Mucosa of descending colon (tissue), 3 donors: ENCODE measurements around the gene FUOM. TPM values are rescaled to one million over a fixed set of nuclear protein-coding genes. Genes with fewer than 3 reads are reported as not detected.
A peak's percentile ranks its signal among the peaks of the same experiment; 100 is the strongest.

Source experiments
- ATAC-seq: fragments of 200-7000 bp; cut with Tn5 transposase; one replicate; pipeline ENCODE4 v1.9.1; 2020; ENCODE audit warnings: mild to moderate bottlenecking, moderate library complexity
- DNase-seq, 3 donors: peaks; one replicate each; pipeline ENCODE4 v3.0.0-alpha.2; 2020
- H3K36me3 ChIP-seq: fragments of 200-600 bp; one replicate; pipeline ENCODE4 v1.8.0; 2021; ENCODE audit warnings: low read depth, mild to moderate bottlenecking
- H3K4me1 ChIP-seq: fragments of 200-600 bp; one replicate; pipeline ENCODE4 v1.8.0; 2021; ENCODE audit warnings: low read depth, mild to moderate bottlenecking
- H3K4me3 ChIP-seq: fragments of 200-600 bp; one replicate; pipeline ENCODE4 v1.8.0; 2021; ENCODE audit warnings: mild to moderate bottlenecking
- H3K9me3 ChIP-seq: fragments of 200-600 bp; one replicate; pipeline ENCODE4 v1.8.0; 2021; ENCODE audit warnings: mild to moderate bottlenecking
- intact Hi-C, 2 donors: fragments of 100-400 bp; cut with DNase I in 1 of 2; cut with micrococcal nuclease in 1 of 2; formaldehyde crosslinking; loops; one replicate each; pipeline versions ENCODE4 v1.11.0 to v1.11.1; 2022; cut with DNase I, micrococcal nuclease
- total RNA-seq, 3 donors: library from RNA; stranded (reverse); fragmentation: NEBNext Ultra II Directional in 2 of 3; extraction: Animal tissue kit (Norgen Biotek cat#: 25700) in 2 of 3; gene quantifications; one replicate each; pipeline versions ENCODE4 v1.2.1 to v1.2.4, GENCODE V29; 2021 to 2023
- TF ChIP-seq, protein P1 (sequence below): fragments of 200-600 bp; IDR thresholded peaks from one replicate; pipeline ENCODE4 v1.8.0; 2022; ENCODE audit warnings: antibody characterized with exemption, mild to moderate bottlenecking
- donor health status: DM: no; HTN: no; CAD: no; lungs with moderate emphysema.
- donor health status: DM: no; HTN: no; CAD: no.
- donor health status: DM: no; HTN: yes; CAD: no.

The FUOM gene
- total RNA-seq, 3 donors from 2014 or later: 13.5 to 22.2 (median 18.8) TPM

DNA sequence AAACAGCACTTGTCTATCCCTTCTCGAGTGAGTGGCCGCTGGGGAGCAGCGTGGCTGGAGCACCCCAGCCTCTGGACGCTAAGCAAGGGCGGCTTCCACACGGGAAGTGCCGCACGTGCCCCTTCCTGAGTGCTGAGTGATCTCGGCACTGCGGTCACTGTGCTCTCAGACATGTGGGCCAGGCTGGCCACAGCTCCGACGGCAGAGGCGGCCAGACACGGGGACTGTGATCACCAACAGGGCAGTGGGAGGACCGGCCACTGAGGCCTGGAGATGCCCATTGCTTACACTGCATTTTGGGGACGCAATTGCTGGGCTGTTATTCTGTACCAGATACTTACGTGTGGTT is 8.3 kb upstream of the FUOM start:
- H3K4me1 ChIP-seq: peaks cover 12% of the 10 kb centered on the region
- intact Hi-C loops: no loop called here
- no peak overlapping the region for H3K4me3 ChIP-seq
- ATAC-seq (no peak), DNase-seq (peak in 1 of 3 donors; percentile 23)
- no peaks in the 10 kb centered on the region for H3K9me3 ChIP-seq
- peaks cover 5% of the 10 kb centered on the region for H3K36me3 ChIP-seq
- TF ChIP-seq, protein P1, sequence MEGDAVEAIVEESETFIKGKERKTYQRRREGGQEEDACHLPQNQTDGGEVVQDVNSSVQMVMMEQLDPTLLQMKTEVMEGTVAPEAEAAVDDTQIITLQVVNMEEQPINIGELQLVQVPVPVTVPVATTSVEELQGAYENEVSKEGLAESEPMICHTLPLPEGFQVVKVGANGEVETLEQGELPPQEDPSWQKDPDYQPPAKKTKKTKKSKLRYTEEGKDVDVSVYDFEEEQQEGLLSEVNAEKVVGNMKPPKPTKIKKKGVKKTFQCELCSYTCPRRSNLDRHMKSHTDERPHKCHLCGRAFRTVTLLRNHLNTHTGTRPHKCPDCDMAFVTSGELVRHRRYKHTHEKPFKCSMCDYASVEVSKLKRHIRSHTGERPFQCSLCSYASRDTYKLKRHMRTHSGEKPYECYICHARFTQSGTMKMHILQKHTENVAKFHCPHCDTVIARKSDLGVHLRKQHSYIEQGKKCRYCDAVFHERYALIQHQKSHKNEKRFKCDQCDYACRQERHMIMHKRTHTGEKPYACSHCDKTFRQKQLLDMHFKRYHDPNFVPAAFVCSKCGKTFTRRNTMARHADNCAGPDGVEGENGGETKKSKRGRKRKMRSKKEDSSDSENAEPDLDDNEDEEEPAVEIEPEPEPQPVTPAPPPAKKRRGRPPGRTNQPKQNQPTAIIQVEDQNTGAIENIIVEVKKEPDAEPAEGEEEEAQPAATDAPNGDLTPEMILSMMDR: no peak

DNA sequence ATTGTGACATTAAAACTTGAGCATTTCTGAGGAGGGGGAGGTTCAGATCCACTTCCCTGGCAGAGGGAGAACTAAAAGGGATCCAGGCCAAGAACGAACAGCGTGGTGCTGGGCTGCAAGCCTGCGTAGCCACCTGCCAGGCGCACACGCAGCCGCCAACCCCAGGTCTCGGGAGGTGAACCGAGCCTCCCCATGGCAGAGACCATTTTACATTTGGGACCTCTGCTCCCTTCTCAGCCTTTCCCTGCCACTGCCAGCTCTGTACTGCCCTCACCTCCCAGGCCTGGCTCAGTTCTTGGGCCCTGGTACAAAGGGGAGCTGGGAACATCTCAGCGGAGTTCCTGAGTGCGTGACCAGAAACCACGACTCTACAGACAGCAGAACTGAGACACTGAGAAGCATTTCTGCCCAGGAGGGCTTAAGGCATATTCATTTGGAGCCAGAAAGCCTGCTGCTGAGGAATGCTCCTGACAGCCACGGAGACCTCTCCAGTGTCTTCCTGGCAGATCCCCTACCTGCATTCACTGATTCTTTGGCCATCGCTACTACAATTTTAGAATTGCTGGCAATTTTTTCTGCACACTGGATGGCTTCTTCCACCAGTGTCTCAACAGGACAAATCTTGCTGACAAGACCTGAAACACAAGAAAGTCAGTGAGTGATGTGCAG is 7.8 kb upstream of the FUOM start:
- DNase-seq (peak in 1 of 3 donors; percentile 24), ATAC-seq (no peak)
- Histone ChIP-seq H3K36me3 (peaks cover 5% of the 10 kb centered on the region), H3K9me3 (no peaks in the 10 kb centered on the region), H3K4me1 (peaks cover 12% of the 10 kb centered on the region), H3K4me3 (no peak overlapping the region)
- intact Hi-C loops: no loop called here
- TF ChIP-seq, protein P1: no peak

DNA sequence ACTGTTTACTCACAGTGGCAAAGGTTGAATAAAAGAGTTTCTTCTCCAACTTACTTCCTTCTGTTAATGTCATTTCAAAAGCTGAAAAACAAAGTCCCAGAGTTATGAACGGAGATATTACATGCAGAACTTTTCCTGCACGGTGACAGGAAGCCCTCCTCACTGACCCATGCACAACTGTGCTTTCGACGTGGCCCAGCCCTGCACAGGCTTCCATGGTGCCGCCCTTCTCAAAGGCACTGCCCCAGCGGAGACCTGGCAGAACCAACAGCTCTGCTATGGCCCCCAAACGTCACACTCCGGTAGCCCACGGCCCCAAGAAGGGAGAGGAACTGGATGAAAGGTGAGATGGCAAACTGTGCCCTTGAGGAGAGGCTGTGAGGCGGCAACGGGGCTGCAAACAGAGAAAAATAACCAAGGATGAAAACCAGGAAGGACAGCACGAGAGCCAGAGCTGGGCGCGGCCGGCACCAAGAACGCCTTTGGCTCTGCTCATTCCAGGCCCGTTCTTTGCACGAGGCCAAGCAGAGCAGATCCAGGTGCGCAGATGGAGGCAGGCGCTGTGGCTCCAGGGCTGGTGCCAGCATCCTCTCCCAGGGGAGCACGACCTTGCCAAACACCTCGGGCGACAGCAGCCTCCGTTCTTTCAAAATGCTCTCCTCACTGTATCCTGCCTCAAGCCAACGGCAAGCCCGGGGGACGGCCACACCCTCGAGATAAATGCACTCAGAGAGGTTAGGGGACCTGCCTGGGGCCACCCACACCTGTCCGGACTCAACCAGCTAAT is 7.0 kb upstream of the FUOM start:
- TF ChIP-seq, protein P1: no peak
- intact Hi-C loops: no loop called here
- ATAC-seq: peak; percentile 77

DNA sequence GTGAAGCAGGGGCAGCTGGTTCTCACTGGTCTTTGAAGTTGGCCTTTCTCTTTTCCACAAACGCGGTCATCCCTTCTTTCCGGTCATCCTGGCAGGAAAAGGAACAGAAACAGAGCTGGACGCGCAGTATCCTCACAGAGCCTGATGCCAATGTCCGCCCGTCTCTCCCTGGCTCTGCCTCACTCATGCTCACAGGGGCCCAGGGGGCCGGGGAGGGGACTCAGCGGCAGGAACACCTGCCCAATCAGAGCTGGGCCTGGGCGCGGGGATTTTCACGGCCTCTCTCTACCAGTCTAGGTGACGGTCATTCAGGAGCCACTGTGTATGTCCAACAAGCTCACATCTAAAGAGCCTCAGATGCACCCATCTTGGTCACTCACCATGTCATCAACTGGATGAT is 5.0 kb upstream of the FUOM start:
- intact Hi-C loops: no loop called here
- Histone ChIP-seq H3K4me3 (no peak overlapping the region), H3K4me1 (peaks cover 20% of the 10 kb centered on the region), H3K36me3 (no peaks in the 10 kb centered on the region), H3K9me3 (no peaks in the 10 kb centered on the region)
- DNase-seq (no peak), ATAC-seq (no peak)
- TF ChIP-seq, protein P1: no peak

More for the DNA sequence above, 7.0 kb upstream of the FUOM start:
- H3K9me3 ChIP-seq: no peaks in the 10 kb centered on the region
- H3K4me3 ChIP-seq: no peak overlapping the region
- H3K36me3 ChIP-seq: peaks cover 2% of the 10 kb centered on the region
- peak in 2 of 3 donors; percentile 56 to 69 for DNase-seq
- H3K4me1 ChIP-seq: peaks cover 16% of the 10 kb centered on the region

DNA sequence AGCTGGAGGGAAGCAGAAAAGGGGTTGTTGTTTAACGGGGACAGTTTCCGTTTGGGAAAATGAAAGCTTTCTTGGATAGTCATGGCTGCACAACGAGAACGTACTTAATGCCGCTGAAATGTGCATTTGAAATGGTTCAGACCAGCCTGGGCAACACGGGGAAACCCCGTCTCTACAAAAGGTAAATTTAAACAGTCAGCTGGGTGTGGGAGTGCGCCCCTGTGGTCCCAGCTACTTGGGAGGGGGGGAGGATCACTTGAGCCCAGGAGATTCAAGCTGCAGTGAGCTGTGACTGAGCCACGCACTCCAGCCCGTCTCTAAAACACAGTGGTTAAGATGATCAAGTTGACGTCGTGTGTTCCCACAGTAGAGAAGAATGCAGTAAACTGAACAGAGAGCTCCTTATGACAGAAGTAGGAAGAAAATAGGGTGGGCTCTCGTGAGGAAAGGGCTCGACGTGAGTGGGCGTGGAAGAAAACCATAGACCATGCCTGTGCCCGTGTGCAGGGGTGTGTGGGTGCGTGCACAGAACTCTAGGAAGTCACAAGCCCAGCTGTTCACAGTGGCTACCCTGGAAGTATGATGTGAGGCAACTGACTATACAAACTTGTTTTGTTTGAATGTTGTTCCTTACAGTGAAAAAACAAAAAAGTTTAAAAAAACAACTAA is 4.1 kb upstream of the FUOM start:
- TF ChIP-seq, protein P1: no peak
- no peaks in the 10 kb centered on the region for H3K36me3 ChIP-seq
- H3K4me1 ChIP-seq: peaks cover 21% of the 10 kb centered on the region
- no peaks in the 10 kb centered on the region for H3K9me3 ChIP-seq
- no peak overlapping the region for H3K4me3 ChIP-seq
- intact Hi-C loops: no loop called here
- no peak for DNase-seq
- no peak for ATAC-seq
